Vagina (tissue), 2 donors: ENCODE measurements around the gene FRYL. TPM values are rescaled to one million over a fixed set of nuclear protein-coding genes. Genes with fewer than 3 reads are reported as not detected.

Source experiments
- DNase-seq, 2 donors: peaks; one replicate each; pipeline ENCODE4 v3.0.0-alpha.2; 2017; ENCODE audit errors: extremely low spot score in 2 of 2
- H3K27ac ChIP-seq: fragments of 200-600 bp; sonication (generic); one replicate; pipeline ENCODE4 v1.5.1; 2019
- H3K27me3 ChIP-seq: fragments of 200-600 bp; sonication (generic); one replicate; pipeline ENCODE4 v1.5.1; 2019
- H3K36me3 ChIP-seq, 2 donors: fragments of 200-600 bp; sonication (generic); one replicate each; pipeline ENCODE4 v1.5.1; 2017 to 2019
- H3K4me1 ChIP-seq: fragments of 200-600 bp; sonication (generic); one replicate; pipeline ENCODE4 v1.5.1; 2019
- H3K4me3 ChIP-seq, 2 donors: fragments of 200-600 bp; sonication (generic); 1 replicate in 1 of 2; 2 replicates in 1 of 2; pipeline ENCODE4 v1.5.1; 2016 to 2019
- H3K9me3 ChIP-seq: fragments of 200-600 bp; sonication (generic); one replicate; pipeline ENCODE4 v1.5.1; 2019
- POLR2A ChIP-seq, 2 donors: fragments of 450-650 bp; IDR thresholded peaks; one replicate each; pipeline ENCODE4 v1.6.1; 2017; ENCODE audit warnings: antibody characterized with exemption in 2 of 2, mild to moderate bottlenecking in 2 of 2, moderate library complexity in 2 of 2
- POLR2AphosphoS5 ChIP-seq, 2 donors: sonication (generic); formaldehyde crosslinking; IDR thresholded peaks; one replicate each; pipeline ENCODE4 v1.9.0; 2017; ENCODE audit warnings: antibody characterized with exemption in 2 of 2, mild to moderate bottlenecking in 2 of 2, low read depth in 1 of 2; ENCODE audit not compliant: insufficient read depth in 1 of 2
- intact Hi-C: fragments of 100-400 bp; cut with DNase I; formaldehyde crosslinking; loops from one replicate; pipeline ENCODE4 v1.15.1; 2023
- total RNA-seq: library from RNA; depleted of rRNA; stranded (reverse); fragments of >200 nt; gene quantifications from one replicate; pipeline ENCODE4 v1.2.3, GENCODE V29; 2016
- TF ChIP-seq, protein P1 (sequence below), 3 experiments: fragments of 450-650 bp in 2 of 3; fragments of 200-600 bp in 1 of 3; sonication (generic) in 1 of 3; IDR thresholded peaks; one replicate each; pipeline ENCODE4 v1.5.1; 2017 to 2019; ENCODE audit warnings: antibody characterized with exemption in 3 of 3, mild to moderate bottlenecking in 2 of 3, moderate library complexity in 2 of 3

FRYL gene
- total RNA-seq, 1 donor from 2014 or later, result 51.8 TPM

- no peak for DNase-seq
- Histone ChIP-seq H3K27ac (no peak overlapping the region), H3K4me3 (no peak overlapping the region), H3K9me3 (no peaks in the 10 kb centered on the region), H3K4me1 (no peaks in the 10 kb centered on the region), H3K36me3 (no peaks in the 10 kb centered on the region), H3K27me3 (no peaks in the 10 kb centered on the region)
- intact Hi-C loops, result no loop called here
- TF ChIP-seq, protein P1, sequence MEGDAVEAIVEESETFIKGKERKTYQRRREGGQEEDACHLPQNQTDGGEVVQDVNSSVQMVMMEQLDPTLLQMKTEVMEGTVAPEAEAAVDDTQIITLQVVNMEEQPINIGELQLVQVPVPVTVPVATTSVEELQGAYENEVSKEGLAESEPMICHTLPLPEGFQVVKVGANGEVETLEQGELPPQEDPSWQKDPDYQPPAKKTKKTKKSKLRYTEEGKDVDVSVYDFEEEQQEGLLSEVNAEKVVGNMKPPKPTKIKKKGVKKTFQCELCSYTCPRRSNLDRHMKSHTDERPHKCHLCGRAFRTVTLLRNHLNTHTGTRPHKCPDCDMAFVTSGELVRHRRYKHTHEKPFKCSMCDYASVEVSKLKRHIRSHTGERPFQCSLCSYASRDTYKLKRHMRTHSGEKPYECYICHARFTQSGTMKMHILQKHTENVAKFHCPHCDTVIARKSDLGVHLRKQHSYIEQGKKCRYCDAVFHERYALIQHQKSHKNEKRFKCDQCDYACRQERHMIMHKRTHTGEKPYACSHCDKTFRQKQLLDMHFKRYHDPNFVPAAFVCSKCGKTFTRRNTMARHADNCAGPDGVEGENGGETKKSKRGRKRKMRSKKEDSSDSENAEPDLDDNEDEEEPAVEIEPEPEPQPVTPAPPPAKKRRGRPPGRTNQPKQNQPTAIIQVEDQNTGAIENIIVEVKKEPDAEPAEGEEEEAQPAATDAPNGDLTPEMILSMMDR (IDR thresholded peaks at IDR 0.05), result no peak
- TF ChIP-seq POLR2AphosphoS5 (IDR thresholded peaks at IDR 0.05; ENCODE audit: insufficient read depth in 1 of 2, low read depth in 1 of 2) (no peak), POLR2A (IDR thresholded peaks at IDR 0.05) (no peak)
These were observed 73.3 kb downstream of the FRYL start for GRCh38 chr4:48706736-48707135.

- TF ChIP-seq POLR2AphosphoS5 (IDR thresholded peaks at IDR 0.05; ENCODE audit: insufficient read depth in 1 of 2, low read depth in 1 of 2) (no peak), POLR2A (IDR thresholded peaks at IDR 0.05) (no peak)
- TF ChIP-seq, protein P1 (IDR thresholded peaks at IDR 0.05), result no peak
- H3K4me1 ChIP-seq, result no peaks in the 10 kb centered on the region
- H3K9me3 ChIP-seq, result no peaks in the 10 kb centered on the region
- no peaks in the 10 kb centered on the region for H3K36me3 ChIP-seq
- intact Hi-C loops, result no loop called here
- no peak for DNase-seq
- no peak overlapping the region for H3K4me3 ChIP-seq
- H3K27ac ChIP-seq, result no peak overlapping the region
- no peaks in the 10 kb centered on the region for H3K27me3 ChIP-seq
These were observed 74.5 kb downstream of the FRYL start for GRCh38 chr4:48705609-48706008.

DNA sequence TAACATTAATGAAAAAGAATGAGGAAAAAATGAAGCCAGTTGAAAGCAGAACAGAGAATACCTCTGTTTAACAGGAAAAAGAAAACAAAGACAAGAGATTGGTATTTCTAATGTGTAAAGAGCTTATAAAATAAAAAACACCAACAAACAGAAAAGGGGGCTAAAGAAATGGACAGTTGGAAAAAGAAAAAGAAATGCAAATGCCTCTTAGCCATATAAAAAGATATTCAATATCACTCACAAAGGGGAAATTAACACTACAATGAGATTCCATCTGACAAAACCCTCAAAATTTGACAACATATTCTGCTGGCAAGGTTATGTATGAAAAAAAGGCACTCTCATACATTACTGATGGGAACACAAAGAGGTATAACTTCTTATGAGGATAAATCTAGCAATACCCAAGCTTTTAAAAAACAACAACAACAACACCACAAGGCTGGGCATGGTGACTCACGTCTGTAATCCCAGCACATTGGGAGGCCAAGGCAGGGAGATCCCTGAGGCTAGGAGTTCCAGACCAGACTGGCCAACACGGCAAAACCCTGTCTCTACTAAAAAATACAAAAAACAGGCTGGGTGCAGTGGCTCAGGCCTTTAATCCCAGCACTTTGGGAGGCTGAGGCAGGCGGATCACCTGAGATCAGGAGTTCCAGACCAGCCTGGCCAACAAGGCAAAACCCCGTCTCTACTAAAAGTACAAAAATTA lies 75.8 kb downstream of the FRYL start:
- TF ChIP-seq, protein P1 (IDR thresholded peaks at IDR 0.05), result no peak
- TF ChIP-seq POLR2A (IDR thresholded peaks at IDR 0.05) (no peak), POLR2AphosphoS5 (IDR thresholded peaks at IDR 0.05; ENCODE audit: insufficient read depth in 1 of 2, low read depth in 1 of 2) (no peak)
- Histone ChIP-seq H3K27me3 (no peaks in the 10 kb centered on the region), H3K4me3 (no peak overlapping the region), H3K27ac (no peak overlapping the region), H3K4me1 (peaks cover 8% of the 10 kb centered on the region), H3K36me3 (no peaks in the 10 kb centered on the region), H3K9me3 (no peaks in the 10 kb centered on the region)
- no peak for DNase-seq
- intact Hi-C loops, result no loop called here

GRCh38 chr4:48699475-48699874 lies 80.6 kb downstream of the FRYL start:
- H3K27me3 ChIP-seq, result no peaks in the 10 kb centered on the region
- H3K27ac ChIP-seq, result no peak overlapping the region
- TF ChIP-seq POLR2A (IDR thresholded peaks at IDR 0.05) (no peak), POLR2AphosphoS5 (IDR thresholded peaks at IDR 0.05; ENCODE audit: insufficient read depth in 1 of 2, low read depth in 1 of 2) (no peak)
- TF ChIP-seq, protein P1 (IDR thresholded peaks at IDR 0.05), result no peak
- H3K4me3 ChIP-seq, result no peak overlapping the region
- H3K36me3 ChIP-seq, result no peaks in the 10 kb centered on the region
- no peak for DNase-seq
- intact Hi-C loops, result no loop called here
- no peaks in the 10 kb centered on the region for H3K9me3 ChIP-seq
- H3K4me1 ChIP-seq, result peaks cover 23% of the 10 kb centered on the region
